NCI-H1436 treated with DMSO at 0.1 percent for 48 hours (cell line): ENCODE measurements around the gene FCRL1.

Experiments used
- DNase-seq: peaks from one replicate; lab custom pipeline; 2025; lab: John Stamatoyannopoulos, UW

FCRL1 gene

DNA sequence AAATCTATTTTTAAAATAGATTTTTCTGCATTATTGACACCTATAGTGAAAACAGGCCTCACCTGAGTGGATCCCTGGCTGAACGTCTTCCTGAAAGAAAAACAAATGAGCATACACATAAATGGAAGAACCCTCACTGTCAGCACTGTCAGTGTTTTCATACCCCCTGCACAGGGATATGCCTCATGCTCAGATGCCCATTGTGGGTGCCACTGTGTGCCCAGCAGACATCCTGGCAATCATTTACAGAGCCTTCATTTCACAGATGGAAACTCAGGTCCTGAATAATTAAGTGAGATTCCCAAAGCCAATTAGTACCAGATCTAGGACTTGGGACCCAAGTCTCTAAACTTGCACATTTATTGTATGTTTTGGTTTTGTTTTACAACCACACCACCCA lies 19.9 kb downstream of the FCRL1 start:
- DNase-seq: no peak

DNA sequence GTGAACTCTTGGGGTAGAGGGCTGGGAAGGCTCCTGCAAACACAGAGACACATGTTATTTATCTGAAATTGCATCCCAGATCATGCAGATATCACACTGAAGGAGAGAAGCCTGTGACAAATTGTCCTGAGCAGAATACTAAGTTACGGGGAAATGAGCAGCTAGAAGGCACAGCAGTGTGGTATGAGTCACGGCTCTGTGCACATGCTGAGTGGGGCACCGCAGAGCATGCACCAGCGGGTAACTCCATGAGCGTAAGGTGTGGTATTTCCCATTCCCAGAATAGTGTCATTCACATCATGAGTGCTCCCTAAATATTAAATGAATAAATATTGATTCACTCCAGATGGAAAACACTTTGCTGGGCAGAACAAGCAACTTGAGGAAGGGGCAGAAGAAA lies 21.7 kb downstream of the FCRL1 start:
- no peak for DNase-seq

DNA sequence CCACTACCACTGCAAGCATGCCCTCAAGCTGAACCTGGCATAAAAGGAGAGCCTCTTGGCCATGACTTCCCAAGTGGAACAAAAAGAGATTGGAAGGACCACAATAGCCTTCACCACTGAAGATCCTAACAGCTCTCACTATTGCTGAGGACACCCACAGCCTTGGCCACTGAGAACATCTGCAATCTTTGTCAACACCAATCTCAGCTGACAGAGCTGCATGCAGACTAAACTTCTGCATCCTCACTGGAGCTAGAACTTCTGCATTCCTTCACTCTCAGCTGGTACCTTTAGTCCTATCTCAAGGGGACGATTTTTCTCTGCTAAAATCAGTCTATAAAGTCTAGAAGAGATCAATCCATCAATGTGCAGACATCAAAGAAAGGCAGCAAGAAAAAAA lies 34.7 kb downstream of the FCRL1 start:
- no peak for DNase-seq

DNA sequence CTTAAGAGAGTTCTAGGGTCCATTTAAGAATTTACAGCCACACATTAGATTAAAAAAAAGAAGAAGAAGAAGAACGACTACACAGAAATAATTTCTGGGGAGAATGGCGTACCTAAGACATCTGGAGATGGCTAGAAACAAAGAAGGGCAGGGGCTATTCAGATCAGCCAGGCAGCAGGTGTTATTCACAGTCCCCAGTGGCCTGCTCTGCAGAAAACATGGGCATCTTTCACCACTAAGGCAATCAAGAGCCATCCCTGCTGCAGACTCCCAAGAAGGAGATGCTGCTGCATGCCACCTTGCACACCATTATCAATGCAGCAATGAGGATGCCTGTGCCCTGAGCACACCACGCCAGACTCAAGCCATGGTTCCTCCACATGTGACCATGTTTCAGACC lies 35.1 kb downstream of the FCRL1 start:
- no peak for DNase-seq

DNA sequence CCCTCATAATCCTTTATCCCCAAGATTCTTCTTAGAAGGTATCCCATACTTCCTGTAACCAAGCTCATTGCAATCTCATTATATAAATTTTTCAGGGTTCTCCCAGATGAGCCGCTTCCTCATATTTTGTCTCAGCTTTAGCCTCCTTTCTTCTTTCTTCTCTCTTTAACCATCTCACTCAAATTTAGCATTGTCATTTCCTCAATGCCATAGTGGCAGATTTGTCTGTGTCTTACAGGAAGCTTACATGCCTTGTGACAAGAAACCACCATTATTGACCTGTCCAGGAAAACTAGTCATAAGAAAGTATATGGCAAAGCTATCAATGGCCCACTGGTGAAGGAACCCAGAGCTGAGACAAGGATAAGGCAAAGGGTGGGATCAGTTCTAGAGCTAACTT lies 37.0 kb downstream of the FCRL1 start:
- no peak for DNase-seq

DNA sequence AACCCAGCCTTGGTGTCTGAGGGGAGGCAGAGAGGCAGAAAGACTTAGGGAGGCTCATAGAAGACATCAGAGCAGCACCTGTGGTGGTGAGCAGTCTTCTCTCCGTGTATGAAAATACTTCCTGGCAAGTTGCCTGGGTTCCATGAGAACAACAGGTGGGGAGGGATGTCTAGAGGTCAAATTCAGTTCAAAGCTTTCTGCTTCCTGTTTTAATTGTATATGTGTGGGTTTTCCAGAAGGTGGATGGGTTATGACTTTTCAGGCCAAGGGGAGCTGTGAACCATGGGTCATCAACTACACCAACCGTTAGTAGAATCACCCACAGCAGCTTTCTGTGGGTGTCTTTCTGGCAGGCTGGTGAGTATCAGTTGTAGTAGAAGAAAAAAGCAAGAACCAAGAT lies 38.9 kb downstream of the FCRL1 start:
- DNase-seq: no peak

DNA sequence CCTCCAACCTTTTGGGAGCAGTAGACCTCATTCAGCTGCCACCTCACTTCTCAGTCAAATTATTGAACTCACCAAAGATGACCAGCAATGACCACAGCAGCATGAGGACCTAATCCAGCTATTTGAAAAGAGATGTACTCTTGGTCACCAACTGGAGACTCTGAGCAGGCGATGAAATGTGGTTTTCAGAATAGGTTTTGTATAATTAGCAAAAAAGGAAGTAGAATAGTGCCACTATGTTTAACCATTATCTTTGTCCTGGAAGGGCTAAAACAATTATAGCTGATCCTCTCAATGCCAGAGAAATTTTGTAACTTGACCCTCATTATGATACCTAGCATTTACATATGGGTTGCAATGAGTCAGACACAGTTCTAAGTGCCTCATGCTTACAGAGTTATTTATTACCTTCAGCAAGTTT lies 42.9 kb downstream of the FCRL1 start, which contains the start of gene FCRL2:
Gene FCRL2 (minus strand): TSS at position 162 of the 421 bp plus-strand sequence. CDS start 59 bp downstream, at position 103.
- no peak for DNase-seq

DNA sequence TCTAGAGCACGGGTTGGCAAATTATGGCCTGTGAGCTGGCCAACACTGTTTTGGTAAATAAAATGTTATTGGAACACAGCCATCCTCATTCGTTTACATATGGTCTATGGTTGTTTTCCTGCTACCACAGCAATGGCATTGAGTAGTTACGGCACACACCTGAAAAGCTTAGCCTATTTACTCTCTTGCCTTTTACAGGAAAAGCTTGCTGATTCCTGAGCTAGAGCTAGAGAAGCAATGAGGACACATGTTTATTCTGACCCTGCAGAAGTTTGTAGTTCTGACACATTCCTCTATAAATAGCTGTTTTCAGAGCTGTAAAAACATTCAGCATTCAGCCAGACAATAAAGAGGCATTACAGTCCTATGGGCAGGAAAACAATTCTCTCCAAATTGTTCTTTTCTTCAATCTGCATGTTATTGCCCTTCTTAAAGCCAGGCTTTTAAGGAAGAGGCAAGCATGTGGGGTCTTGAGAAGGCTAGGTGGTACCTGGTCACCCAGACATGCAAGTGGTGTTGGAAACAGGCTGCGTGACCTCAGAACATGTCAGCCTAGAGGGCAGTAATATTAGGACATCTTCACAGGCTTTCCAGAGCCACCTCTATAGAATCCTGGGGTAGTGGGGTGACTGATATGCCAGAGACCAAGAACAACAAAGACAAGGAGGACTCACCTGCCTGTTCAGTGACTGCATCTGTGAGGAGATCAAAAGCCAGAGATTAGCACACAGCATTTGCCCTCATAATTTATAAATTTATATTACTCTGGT lies 44.6 kb downstream of the FCRL1 start:
- no peak for DNase-seq

DNA sequence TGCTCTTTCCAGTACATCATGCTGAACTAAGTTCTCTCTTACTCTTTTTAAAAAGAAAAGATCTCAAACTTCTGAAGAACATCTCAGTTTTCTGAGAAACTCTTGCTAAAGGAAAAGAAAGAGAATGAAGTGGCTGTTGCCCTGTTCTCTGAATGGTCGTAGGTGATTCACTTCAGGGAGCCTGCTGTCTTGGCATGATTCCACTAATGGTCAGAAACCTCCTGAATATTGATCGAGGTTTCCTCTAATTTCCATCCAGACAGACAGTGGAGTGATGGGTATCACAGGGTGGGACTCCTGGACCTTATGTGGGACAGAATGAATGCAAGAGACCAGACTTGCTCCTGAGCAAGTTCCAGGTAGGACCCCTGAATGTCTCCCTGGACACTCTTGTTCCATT lies 45.5 kb downstream of the FCRL1 start:
- no peak for DNase-seq

DNA sequence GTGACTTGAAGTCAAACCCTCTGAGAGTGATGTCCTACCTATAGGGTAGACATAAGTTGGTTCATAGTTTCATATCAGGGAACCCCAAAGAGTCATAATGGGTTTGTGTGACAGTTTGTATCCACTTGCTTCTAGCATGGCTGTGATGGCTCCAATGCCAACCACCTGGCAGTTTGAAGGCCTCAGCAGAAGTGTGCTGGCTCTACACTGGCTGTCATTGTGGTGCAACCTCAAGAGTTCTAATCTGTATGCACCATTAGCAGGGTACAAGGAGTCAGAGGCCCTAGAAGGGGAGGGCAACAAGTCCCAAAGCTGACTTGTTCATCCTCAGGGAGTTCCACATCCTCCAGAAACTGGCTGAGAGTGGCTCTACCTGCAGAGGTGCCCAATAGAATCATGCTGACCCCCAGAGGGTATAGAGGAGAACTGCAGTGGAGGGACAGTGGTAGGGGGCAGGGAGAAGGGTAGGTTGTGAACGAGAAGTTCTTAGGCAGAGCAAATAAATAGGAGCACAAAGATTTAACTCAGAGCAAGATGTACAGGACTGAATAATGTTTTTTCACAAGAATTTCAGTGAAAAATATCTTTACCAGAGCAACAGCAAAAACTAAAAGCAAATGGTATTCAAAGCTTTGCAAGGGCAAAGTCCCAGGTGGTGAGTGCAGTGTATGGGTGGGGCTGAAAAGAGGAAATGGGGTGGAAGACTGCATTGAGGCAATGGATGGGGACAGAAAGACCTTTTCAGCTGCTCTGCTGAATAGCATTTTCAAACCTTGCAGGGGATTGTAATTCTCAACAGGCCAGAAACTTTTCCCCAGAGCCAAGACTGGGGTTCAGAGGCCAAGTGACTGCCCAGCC lies 46.2 kb downstream of the FCRL1 start:
- no peak for DNase-seq

DNA sequence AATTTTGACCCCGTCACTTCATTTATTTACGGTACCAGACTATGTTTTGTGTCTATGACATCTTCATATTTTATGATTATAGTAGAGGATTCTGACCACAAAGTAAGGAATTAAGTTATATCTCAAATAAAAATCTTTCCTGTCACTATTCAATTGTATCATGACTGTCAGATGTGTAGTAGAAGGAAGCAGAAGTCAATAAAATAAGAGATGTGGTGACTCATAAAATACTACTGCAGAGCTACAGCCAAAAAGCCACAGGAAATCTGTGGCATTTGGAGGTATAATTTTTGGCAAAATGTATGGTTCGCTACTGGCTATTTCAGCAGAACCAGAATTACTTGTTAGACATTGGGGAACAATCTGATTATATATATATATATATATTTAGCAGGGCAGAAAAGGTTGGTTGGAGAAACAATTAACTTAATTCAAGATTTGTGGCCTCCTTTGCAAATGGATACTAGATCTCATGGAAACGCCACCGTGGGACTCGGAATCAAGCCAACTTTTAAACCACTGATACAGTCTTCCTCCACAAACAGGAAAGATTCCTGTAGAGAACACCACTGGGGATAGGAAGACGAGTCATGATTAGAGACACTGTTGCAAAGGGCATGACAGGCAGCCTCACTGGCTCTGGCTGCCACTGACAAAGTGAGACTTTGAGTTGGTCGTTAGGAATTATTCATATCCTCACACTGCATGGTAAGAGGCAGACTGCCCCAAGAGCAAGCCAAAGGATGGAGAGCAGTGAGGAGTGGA lies 48.1 kb downstream of the FCRL1 start:
- no peak for DNase-seq

DNA sequence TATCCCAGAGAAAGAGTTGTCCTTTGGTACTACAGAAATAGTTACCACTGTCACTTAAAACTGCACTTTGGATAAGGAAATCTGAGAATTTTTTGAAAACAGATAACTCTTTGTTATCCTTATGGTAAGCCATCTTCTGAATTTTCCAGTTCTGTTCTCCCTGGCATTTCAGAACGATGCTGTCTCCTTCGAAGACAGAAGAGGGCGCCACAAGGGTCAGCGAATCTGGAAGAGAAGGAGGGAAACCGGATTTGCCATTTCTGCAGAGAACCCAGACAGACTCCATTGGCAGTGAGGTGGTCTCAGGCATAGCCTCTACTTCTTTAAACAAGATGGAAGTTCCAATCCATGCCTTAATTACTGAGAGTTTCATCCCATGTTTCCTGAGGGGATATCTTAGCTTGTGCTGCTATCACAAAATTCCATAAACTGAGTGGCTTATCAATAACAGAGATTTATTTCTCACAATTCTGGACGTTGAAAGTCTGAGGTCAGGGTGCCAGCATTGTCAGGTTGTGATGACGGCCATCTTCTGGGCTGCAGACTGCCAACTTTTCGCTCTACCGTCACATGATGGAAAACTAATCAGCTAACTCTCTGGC lies 49.4 kb downstream of the FCRL1 start:
- no peak for DNase-seq

DNA sequence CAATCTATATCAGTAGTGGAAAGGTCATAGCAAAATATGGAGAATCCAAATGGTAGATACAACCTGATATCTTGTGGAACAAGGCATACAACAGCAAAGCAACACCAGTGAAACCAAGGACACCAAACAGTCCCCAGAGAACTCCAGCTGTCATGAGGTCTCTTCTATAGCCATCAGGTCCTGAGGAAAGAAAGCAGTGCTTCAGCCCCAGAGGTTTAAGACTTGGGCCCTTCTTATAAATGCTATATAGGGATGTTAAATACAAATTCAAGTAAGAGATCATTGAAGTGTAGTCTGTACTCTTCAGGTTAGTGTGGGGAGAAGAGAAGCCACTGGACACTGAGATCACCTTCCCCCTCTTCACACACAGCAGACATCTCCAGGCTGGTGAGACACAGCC lies 53.1 kb downstream of the FCRL1 start:
- DNase-seq: no peak

DNA sequence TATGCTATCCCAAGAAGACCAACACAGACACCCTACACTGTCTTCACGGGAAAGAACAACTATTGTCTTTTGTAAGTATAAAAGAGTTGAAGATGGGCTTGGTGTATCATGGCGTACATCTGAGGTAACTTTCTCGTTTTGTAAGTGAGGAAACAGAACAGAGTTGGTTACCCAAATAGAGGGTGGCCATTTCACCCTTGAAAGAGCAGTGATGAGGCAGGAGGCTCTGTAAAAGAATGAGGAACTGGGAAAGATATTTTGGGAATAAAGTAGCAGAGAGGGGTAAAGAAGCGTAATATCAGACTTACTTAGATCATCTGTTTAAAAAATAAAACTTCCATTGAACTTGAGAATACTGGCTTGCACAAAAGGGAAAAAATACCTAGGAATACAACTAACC lies 61.9 kb downstream of the FCRL1 start:
- no peak for DNase-seq

DNA sequence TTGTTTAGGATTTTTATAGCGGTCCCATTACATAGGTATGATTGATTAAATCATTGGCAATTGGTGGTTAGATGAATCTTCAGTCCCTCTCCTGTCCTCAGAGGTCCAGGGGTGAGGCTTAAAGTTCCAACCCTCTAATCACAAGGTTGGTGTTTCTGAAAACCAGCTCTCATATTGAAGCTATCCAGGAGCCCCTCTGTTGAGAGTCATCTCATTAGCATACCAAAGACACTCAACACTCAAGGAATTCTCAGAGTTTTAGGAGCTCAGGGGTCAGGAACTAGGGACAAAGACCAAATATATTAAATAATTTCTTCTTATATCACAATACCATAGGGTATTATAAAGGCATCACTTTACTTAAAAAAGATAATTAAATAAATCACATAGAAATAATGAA lies 66.3 kb downstream of the FCRL1 start:
- no peak for DNase-seq

DNA sequence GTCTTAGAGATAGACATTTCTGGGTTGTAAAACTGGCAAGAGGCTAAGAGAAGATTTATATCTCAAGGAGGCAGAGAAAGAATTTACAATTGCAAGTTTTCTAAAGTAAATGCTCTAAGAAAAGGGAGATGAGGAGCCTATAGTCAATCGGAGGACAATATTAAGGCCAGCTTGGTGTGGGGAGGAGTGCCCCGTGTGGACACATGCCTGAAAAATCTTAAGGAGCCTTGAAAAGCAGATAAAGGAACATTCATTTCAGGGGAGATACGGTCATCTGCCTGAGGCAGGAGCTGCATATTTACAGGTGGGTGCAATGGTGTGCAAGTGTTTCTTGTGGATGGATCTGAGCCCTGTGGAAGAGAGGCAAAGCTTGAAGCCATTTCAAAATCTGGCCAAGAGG lies 68.6 kb downstream of the FCRL1 start:
- DNase-seq: no peak

DNA sequence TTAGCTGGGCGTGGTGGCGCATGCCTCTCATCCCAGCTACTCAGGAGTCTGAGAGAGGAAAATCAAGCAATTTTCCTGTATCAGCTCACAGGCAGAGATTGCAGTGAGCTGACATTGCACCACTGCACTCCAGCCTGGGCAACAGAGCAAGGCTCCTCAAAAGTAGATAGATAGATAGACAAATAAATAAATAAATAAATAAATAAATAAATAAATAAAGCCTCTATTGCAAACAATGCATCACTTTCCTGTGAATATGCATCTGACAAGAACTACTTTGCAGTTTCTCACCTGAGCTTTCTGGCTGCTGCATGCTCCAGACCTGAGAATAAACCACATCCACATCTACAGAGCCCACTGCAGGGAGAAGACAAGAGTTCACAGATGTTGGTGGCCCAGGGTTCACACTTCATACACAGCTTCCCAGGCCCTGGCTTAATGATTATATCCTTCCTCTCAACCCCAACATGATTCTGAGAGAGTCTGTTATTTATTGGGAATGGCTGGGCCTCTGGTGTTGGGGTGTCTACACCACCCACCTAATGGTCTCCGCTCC lies 71.6 kb downstream of the FCRL1 start:
- DNase-seq: no peak
